Measurements from ENCODE around the gene LMAN2. TPM values are rescaled to one million over a fixed set of nuclear protein-coding genes. Genes with fewer than 3 reads are reported as not detected.
A peak's percentile ranks its signal among the peaks of the same experiment; 100 is the strongest.
"Not testable (repeated sequence)": the region's sequence is repeated elsewhere in the genome, so short reads cannot be mapped to it uniquely, and the experiment has no call there.

Gene LMAN2
- total RNA-seq, 1 experiment from 2014 or later: 273 TPM

DNA sequence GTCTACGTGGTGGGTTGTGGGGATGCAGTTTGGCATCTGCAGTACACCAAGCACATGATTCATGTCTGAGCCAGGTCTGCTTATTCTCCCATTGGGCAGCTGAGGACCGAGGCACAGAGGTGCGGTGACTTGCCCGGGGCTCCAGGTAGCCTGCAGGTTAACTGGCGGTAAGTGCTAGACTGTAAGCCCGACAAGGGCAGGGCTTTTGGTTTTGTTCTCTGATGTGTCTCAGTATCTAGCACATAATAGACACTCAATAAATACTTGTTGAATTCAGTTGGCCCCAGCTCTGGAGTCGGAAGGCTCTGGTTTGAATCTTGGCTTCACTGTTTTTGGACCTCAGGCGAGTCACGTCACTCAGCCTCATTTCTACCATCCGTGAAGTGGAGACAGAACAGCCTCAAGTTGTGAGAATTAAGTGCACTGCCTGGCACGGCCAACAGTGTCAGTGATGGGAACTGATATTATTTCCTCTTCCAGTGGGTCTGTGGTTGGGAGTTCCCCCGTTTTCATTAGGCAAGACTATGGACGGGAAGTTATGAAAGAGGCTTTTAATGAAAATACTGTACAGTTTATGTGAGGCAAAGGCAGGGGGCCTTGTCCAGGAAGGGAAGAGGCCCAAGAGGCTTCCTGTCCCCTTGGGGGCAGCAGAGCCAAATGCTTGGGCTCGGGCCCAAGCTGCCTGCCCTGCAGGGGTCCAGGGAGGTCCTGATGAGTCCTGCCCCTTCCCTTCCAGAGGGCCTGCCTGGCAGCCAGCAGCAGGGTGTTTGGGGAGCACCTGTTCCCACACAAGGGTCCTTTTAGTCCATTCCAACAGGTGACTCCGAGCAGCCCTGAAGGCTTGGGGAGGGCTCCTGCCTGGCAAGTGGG, 44.6 kb downstream of the LMAN2 start:
- DNase-seq (ENCODE audit: low read depth): peak; percentile 15

DNA sequence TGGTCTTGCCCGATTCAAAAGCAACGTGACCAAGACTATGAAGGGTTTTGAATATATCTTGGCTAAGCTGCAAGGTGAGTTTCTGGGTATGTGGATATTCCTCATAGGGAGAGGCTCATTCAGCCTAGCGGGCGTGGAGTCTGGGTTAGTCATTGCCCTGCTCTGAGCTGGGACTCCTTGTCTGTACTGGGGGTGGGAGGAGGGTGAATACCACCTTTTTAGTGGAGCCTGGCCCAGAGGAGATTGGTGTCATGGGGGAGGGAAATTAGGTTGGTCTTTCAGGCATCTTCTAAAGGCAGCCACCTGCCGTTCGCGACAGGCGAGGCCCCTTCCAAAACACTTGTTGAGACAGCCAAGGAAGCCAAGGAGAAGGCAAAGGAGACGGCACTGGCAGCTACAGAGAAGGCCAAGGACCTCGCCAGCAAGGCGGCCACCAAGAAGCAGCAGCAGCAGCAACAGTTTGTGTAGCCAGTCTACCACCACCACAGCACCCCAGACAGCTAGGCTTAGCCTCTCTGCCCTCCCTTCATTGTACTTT, 45.3 kb downstream of the LMAN2 start:
- DNase-seq (ENCODE audit: low read depth): not testable (repeated sequence)

DNA sequence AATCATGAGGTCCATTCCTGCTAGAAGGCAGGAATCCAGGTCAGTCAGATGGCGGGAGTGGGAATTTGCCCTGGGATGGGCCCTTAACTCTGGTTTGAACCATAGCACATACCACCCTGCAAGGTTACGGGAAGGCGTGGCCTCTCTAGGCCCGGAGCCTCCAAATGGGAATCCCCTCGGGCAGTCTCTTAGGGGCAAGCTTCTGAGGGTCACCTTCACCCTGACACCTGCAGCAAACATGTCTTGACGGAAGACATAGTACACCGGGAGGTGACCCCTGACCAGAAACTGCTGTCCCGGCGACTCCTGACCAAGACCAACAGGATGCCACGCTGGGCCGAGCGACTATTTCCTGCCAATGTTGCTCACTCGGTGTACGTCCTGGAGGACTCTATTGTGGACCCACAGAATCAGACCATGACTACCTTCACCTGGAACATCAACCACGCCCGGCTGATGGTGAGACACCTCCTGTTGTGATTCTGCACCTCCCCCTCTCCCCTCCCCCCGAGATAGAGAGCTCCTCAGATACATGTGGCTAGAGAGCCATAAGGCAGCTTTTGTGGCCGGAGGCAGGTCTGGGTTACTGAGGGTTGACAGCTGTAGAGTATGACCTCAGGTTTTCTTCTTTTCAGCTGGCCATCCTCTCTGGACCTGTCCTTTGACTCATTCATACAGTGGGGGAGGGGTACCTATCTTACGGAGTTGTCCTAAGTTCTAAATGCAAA, 46.9 kb downstream of the LMAN2 start:
- peak; percentile 66 for DNase-seq (ENCODE audit: low read depth)

DNA sequence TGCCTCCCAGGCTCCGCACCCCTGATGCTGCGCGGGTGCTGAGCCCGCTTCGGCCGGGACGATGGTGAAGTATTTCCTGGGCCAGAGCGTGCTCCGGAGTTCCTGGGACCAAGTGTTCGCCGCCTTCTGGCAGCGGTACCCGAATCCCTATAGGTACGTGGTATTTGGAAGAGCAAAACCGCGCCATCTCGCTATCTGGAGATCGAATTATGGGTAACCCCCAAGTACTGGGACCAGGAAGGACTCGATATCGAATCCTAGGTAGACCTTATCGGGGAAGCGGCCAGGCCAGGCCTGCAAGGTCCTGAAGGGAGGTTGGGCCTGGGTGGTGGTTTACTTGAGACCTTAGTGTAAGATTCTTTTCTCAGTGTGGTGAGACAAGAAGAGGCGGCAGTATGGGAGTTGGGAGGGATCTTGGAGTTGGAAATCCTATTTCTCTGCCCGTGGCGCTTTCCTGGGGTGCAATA, 47.5 kb downstream of the LMAN2 start:
- peak; percentile 11 for DNase-seq (ENCODE audit: low read depth)

DNA sequence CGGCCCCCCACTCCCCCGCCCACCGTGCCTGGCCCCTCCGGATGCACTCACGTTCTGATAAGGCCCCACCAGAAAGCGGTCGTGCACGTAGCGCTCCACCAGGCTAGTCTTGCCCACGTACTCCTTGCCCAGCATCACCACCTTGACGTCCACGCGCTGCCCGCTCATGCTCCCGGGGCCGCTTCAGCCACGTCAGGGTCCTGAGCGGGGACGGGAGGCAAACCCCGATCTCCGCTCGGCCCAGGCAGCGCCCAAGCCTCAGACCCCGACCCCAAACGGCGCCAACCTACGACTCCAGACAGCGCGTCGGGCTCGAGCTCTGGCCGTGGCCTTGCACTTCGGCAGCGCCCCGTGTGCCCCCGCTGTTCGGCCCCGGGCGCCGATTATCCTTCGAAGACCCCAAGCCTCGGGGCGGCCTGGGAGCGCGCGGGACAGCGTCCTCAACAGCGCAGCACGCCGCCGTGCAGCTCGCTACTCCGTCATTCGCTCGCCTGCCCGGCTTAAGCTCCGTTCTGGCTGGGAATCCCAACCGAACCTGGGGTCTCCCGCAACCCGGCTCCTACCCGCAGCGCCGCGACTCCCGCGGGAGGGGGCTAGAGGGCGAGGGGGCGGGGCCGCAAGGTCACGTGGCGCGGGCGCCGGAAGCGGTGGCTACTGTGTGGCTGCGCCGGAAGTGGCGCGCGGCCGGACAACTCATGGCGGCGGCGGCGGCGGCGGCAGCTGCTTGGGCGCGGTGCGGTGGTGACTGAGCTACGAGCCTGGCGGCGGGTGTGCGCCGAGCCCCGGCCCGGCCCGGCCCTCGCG, 48.1 kb downstream of the LMAN2 start, which contains the start of the genes PRELID1 and RAB24:
Gene PRELID1, plus strand, starts transcription at position 679 of the 804 bp plus-strand sequence. CDS start 187 bp downstream, outside the sequence.
Gene RAB24, minus strand, starts transcription at position 599 of the 804 bp plus-strand sequence. Its CDS starts 431 bp downstream, at position 168.
- DNase-seq (ENCODE audit: low read depth): peak; percentile 79

DNA sequence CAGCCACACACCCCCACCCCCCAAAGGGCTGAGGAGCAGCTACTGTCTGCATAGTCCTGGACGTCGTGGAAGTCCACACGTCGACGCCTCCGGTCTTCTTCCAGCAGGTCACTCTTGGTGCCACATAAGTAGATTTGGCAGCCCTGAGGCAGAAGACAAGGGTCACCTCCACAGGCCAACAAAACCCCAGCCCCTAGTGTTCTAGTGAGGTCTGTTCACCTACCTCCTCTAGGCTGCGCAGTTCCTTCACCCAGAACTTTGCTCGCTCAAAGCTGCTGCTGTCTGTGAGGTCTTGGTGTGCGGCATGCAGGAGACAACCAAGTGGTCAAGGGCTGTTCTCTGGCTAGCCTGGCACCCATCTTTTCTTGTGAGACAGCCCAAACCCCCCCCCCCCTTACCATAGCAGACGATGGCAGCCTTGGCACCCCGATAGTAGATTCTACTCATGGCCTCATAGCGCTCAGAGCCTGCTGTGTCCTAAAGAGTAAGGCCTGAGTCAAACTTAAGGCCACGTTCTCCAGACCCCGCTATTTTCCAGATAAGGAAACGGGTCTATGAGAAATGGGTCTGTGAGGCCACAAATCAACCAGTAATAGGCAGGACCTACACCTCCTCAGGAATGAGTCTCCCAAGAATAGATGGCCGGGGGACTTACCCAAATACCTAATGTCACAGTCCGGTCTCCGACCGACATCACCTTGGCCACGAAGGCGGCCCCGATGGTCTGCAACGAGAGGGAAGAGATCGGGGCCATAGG, 48.9 kb downstream of the LMAN2 start:
- peak; percentile 22 for DNase-seq (ENCODE audit: low read depth)

DNA sequence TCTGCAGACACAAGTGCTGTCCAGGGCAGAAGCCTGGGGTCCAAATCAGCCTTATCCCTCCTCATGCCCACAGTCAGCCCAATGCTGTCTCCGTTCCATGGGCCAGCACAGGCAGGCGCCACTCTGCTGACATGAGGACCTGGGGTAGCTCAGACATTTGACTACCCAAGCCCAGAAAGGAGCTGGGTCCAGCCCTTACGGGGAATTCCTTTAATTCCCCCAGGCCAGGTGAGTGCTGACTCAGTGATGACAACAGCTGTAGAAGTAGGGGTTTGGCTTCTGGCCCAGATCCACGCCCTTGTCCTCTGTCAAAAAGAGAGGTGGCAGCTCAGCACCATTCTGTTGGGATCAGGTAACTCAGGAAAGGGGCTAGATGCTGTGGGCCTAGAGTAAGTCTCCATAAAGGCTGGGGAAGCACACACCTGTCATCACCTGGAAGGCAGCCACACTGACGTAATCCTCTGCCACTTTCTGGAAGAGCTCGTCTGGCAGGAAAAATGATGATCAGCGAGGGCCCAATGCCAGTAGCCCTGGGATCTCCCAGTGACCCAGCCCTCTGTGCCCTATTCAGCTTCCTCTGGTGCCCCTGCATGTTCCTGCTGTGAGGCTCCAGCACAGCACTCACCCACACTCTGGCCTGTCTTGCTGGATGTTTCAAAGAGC, 49.8 kb downstream of the LMAN2 start:
- no peak for DNase-seq (ENCODE audit: low read depth)

DNA sequence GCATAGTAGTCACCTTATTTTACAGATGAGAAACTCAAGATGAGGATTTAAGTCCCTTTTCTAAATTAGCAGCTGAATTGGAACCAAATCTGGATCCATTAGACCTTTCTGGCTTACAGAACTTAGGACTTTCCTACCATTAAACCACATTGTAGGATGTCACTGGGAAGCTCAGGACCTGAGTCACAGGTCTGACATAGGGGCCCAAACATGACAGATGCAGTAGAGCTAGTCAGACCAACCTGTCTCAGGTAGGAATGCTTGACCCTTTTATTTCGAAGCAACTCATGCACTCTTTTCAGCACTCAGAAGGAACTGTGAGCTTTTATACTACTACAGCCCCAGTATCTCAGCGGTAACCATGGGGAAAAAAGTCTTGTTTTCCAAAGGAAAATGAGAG, 50.5 kb downstream of the LMAN2 start:
- DNase-seq (ENCODE audit: low read depth): no peak

DNA sequence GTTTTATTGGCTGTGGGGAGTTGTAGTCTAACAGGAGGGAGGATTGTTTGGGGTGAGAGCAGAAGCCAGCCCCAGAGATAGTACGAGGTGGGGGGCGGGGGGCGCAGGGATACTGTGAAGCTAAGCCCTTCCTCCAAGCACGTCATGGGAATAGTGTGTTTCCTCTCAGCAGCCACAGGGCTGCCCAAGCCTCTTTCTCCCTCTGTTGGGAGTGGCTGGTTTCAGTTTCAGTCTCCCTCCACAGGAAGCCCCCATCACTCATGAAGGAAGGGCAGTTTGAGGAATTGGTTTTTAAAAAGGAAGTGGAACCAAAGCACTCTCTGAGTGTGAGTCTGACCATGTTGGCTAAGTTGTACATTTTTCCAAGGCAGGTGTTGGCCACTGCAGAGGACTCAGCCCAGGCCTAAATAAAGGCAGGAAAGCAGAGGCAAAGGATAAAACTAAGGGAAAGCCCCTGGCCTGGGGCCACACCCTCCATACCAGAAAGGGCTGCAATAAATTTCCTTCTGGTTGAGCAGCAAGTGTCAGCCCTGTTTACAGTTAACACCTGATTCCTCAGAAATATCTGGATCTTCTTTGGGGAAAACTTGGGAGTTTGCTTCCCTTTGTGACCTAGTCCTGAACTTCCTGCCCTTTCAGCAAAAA, 51.1 kb downstream of the LMAN2 start:
- DNase-seq (ENCODE audit: low read depth): peak; percentile 75

DNA sequence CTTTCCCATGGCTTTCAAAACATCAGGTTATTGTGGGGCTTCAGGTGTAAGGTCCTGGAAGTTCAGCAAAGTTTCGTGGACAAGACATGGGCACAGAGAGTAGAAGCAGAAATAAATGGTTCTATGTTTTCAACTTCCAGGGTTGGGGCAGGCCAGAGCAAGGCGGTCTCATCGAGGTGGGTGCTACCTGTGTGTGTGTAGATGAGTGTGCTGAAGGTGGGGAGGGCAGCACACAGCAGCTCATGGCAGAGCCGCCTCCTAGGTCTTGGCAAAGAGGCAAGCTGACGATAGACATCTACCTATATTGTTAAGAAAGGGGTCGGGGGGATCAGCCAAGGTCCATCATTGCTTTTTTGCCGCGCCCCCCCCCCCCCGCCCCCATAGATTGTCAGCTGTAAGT, 51.8 kb downstream of the LMAN2 start:
- DNase-seq (ENCODE audit: low read depth): no peak

DNA sequence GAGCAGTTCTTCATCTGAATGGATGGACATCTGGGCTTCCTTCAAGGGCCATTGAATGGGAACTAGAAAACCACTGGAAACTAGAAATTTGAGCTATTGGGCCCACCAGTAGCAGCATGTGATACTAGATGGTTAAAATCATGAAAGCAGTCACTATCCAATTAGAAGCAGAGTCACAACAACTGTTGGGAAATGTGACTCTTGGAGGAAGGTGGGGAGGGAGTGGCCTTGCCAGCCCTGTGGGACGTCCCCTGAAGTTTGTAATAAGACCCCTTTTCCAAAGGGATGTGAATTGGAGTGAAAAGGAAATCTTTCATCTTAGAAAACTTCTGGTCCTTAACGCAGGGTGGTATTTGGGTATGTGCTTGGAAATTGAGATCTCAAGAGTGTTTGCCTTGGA, 53.5 kb downstream of the LMAN2 start:
- no peak for DNase-seq (ENCODE audit: low read depth)

DNA sequence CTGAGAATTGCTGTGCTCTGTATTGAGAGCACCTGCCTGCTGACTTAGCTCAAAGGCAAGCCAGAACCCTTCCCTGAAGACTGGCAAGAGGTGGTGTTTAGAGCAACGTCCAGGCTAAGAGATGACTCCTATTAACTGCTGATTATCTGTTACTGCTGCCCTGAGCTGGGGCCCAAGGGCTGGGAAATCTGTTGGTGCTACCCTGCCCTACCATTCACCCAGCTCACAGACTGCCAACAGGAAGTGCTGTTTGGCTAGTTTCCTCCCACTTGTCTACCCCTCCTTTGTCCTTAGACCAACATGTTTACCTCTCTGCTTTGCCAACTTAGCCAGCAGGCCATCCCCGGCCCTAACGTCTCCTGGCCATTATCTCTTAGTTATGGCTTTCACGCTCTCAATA, 54.9 kb downstream of the LMAN2 start:
- no peak for DNase-seq (ENCODE audit: low read depth)

DNA sequence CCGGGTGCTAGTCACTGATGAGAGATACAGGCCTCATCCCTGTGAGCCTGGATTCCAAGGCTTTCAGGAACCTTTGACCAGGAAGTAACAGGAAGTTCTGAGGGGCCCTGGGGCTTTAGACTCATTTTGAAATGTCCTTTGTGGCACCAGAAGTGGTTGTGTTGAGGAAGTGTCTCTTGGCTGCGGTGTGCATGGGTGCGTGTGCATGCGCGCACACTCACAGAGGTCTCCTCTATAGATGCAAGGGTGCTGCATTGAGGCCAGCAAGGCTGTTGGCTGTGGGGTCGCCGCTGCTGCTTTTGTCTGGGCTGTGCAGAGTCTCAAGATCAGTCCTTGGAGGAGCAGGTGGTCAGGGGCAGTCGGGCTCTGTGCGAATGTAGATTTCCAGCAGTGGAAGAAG, 55.5 kb downstream of the LMAN2 start:
- no peak for DNase-seq (ENCODE audit: low read depth)

DNA sequence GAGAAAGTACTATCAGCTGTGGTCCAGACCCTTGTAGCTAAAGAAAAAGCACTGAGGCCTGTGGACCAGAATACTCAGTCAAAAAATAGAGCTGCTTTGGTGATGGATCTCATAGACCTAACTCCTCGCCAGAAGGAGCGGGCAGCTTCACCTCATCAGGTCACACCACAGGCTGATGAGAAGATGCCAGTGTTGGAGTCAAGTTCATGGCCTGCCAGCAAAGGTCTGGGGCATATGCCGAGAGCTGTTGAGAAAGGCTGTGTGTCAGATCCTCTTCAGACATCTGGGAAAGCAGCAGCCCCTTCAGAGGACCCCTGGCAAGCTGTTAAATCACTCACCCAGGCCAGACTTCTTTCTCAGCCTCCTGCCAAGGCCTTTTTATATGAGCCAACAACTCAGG, 56.8 kb downstream of the LMAN2 start:
- no peak for DNase-seq (ENCODE audit: low read depth)

DNA sequence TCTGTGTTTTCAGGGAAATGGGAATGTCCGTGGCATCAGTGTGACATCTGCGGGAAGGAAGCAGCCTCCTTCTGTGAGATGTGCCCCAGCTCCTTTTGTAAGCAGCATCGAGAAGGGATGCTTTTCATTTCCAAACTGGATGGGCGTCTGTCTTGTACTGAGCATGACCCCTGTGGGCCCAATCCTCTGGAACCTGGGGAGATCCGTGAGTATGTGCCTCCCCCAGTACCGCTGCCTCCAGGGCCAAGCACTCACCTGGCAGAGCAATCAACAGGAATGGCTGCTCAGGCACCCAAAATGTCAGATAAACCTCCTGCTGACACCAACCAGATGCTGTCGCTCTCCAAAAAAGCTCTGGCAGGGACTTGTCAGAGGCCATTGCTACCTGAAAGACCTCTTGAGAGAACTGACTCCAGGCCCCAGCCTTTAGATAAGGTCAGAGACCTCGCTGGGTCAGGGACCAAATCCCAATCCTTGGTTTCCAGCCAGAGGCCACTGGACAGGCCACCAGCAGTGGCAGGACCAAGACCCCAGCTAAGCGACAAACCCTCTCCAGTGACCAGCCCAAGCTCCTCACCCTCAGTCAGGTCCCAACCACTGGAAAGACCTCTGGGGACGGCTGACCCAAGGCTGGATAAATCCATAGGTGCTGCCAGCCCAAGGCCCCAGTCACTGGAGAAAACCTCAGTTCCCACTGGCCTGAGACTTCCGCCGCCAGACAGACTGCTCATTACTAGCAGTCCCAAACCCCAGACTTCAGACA, 57.5 kb downstream of the LMAN2 start:
- DNase-seq (ENCODE audit: low read depth): no peak

DNA sequence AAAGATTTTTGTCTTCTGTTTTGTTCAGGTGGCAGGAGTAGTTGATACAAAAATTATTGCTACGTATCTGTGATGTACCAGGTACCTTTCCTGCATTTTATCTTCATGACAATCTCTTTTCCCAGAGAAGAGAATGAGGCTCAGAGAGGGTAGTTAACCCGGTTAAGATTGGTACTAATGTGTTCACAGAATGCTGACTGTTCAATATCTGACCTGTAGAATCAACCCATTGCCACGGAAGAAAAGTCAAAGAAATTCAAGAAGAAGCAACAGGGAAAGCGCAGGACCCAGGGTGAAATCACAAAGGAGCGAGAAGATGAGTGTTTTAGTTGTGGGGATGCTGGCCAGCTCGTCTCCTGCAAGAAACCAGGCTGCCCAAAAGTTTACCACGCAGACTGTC, 59.7 kb downstream of the LMAN2 start:
- DNase-seq (ENCODE audit: low read depth): no peak

DNA sequence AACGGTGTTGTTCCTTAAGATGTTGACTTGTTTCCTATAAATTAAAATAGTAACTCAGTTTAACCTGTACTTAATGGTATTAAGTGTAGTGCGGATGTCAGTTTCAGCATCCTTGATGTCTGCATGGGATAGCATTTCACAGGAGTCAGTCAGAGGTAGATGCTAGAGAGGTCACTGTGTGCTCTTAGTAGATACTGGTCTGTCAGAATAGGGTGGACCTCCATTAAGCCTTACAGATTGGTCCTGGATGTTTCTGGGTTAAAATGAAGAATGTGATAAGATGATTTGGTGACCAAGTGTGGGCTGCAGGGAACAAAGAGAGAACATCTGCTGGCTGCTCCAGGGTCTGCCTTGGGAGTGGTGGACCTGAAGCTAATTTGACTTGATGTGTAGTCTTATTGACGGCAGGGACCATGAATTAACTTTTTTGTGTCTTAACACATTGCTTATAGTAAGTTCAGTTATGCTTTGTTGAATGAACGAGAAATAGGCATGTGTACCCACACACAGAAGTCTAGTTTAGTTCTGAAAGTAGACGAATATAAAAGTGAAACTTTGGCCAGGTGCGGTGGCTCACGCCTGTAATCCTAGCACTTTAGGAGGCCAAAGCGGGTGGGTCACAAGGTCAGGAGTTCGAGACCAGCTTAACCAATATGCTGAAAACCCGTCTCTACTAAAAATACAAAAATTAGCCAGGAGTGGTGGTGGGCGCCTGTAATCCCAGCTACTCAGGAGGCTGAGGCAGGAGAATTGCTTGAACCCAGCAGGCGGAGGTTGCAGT, 60.5 kb downstream of the LMAN2 start:
- DNase-seq (ENCODE audit: low read depth): no peak

DNA sequence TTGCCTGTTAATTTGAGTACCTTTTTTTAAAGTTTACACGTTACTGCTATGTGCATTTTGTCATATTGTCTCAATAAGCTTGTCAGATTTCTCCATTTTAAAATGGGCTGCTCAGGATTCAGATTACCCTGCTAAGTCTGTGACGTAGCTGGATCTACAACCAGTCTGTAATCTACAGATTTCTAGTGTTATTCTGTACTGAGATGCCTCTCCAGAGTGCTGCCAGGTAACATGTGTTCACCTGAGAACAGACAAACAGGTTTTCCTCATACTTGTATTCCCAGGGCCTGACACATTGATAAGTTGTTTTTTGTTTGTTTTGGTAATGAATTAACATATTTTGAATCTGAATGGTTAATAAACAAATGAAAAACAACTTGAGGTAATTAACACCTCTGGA, 63.3 kb downstream of the LMAN2 start:
- no peak for DNase-seq (ENCODE audit: low read depth)

All from RPMI7951 (cell line).